HFFc6 (cell line): ENCODE data around the gene NELL2. TPM values are rescaled to one million over a fixed set of nuclear protein-coding genes. Genes with fewer than 3 reads are reported as not detected.

Source experiments
- DNase-seq: peaks from one replicate; pipeline ENCODE4 v3.0.0-alpha.2; 2018
- H3K27ac Mint-ChIP-seq: 2 replicates; pipeline ENCODE4 v1.8.0; 2020; ENCODE audit warnings: mild to moderate bottlenecking, mixed read lengths
- H3K27me3 Mint-ChIP-seq: 2 replicates; pipeline ENCODE4 v1.8.0; 2021; ENCODE audit warnings: mild to moderate bottlenecking, moderate library complexity, mixed read lengths; ENCODE audit not compliant: insufficient read depth
- H3K36me3 Mint-ChIP-seq: 2 replicates; pipeline ENCODE4 v1.8.0; 2021; ENCODE audit warnings: low read depth, mixed read lengths
- H3K4me1 Mint-ChIP-seq: 2 replicates; pipeline ENCODE4 v1.8.0; 2020; ENCODE audit warnings: low read depth, mixed read lengths
- H3K4me3 Mint-ChIP-seq: 2 replicates; pipeline ENCODE4 v1.8.0; 2020; ENCODE audit warnings: mild to moderate bottlenecking, moderate library complexity, mixed read lengths
- H3K9me3 Mint-ChIP-seq: 2 replicates; pipeline ENCODE4 v1.8.0; 2020; ENCODE audit warnings: mild to moderate bottlenecking, mixed read lengths
- CTCF ChIP-seq: fragments of 200-600 bp; sonication (generic); IDR thresholded peaks from 2 replicates; pipeline ENCODE4 v1.5.0; 2021; ENCODE audit warnings: antibody characterized with exemption, mild to moderate bottlenecking
- total RNA-seq, 6 experiments: library from RNA; stranded (reverse); fragmentation: NEBNext Ultra II Directional; extraction: Animal tissue kit (Norgen Biotek cat#: 25700); gene quantifications; 2 replicates in 1 of 6; 3 replicates in 5 of 6; pipeline ENCODE4 v1.2.3, GENCODE V29; 2021

The NELL2 gene
- total RNA-seq, 6 experiments from 2014 or later, result not detected

- DNase-seq, result no peak
- H3K27me3 Mint-ChIP-seq, result no peaks in the 10 kb centered on the region
- H3K9me3 Mint-ChIP-seq, result peaks cover 19% of the 10 kb centered on the region
- H3K4me3 Mint-ChIP-seq, result no peak overlapping the region
- no peak for TF ChIP-seq CTCF
- H3K36me3 Mint-ChIP-seq, result no peaks in the 10 kb centered on the region
- H3K4me1 Mint-ChIP-seq, result no peaks in the 10 kb centered on the region
- H3K27ac Mint-ChIP-seq, result no peak overlapping the region
These were observed 28.0 kb downstream of the NELL2 start for GRCh38 chr12:44847888-44848702.

- no peak for TF ChIP-seq CTCF
- H3K4me1 Mint-ChIP-seq, result no peaks in the 10 kb centered on the region
- no peaks in the 10 kb centered on the region for H3K27me3 Mint-ChIP-seq
- H3K4me3 Mint-ChIP-seq, result no peak overlapping the region
- peaks cover 26% of the 10 kb centered on the region for H3K9me3 Mint-ChIP-seq
- no peaks in the 10 kb centered on the region for H3K36me3 Mint-ChIP-seq
- DNase-seq, result no peak
- no peak overlapping the region for H3K27ac Mint-ChIP-seq
These were observed 28.7 kb downstream of the NELL2 start for GRCh38 chr12:44847403-44847802.

- H3K36me3 Mint-ChIP-seq, result no peaks in the 10 kb centered on the region
- no peak overlapping the region for H3K27ac Mint-ChIP-seq
- TF ChIP-seq CTCF, result no peak
- no peaks in the 10 kb centered on the region for H3K27me3 Mint-ChIP-seq
- no peak overlapping the region for H3K4me3 Mint-ChIP-seq
- peaks cover 26% of the 10 kb centered on the region for H3K9me3 Mint-ChIP-seq
- no peaks in the 10 kb centered on the region for H3K4me1 Mint-ChIP-seq
- DNase-seq, result no peak
These were observed 29.3 kb downstream of the NELL2 start for GRCh38 chr12:44846826-44847225.

- Mint-ChIP-seq H3K27ac (no peak overlapping the region), H3K4me1 (no peaks in the 10 kb centered on the region), H3K4me3 (no peak overlapping the region), H3K27me3 (no peaks in the 10 kb centered on the region; the same call in 1 of the 2 replicates), H3K36me3 (no peaks in the 10 kb centered on the region), H3K9me3 (peaks cover 26% of the 10 kb centered on the region)
- no peak for DNase-seq
- TF ChIP-seq CTCF, result no peak
These were observed 33.4 kb downstream of the NELL2 start for GRCh38 chr12:44842669-44843068.

GRCh38 chr12:44839785-44840184, 36.3 kb downstream of the NELL2 start:
- Mint-ChIP-seq H3K36me3 (no peaks in the 10 kb centered on the region), H3K4me3 (no peak overlapping the region), H3K27me3 (no peaks in the 10 kb centered on the region; the same call in 1 of the 2 replicates), H3K4me1 (no peaks in the 10 kb centered on the region), H3K27ac (no peak overlapping the region), H3K9me3 (peaks cover 25% of the 10 kb centered on the region)
- TF ChIP-seq CTCF, result no peak
- DNase-seq, result no peak
